GM23338 (cell line): Measurements from ENCODE around the gene OSBPL10. TPM values are rescaled to one million over a fixed set of nuclear protein-coding genes. Genes with fewer than 3 reads are reported as not detected.

Experiments
- ATAC-seq: fragments of 200-7000 bp; cut with Tn5 transposase; 3 replicates; pipeline ENCODE4 v1.9.1; 2020
- DNase-seq: peaks from one replicate; pipeline ENCODE4 v3.0.0-alpha.2; 2015; ENCODE audit warnings: low spot score
- H2AFZ ChIP-seq: fragments of 200-600 bp; sonication (generic); 2 replicates; pipeline ENCODE4 v1.8.0; 2016; ENCODE audit warnings: antibody characterized with exemption, mild to moderate bottlenecking, moderate library complexity
- H3F3A ChIP-seq: fragments of 200-600 bp; sonication (generic); replicated peaks from 2 replicates; pipeline ENCODE4 v1.8.0; 2017; ENCODE audit warnings: antibody characterized with exemption, mixed run types, low read depth
- H3K27ac ChIP-seq: fragments of 200-600 bp; sonication (generic); 2 replicates; pipeline ENCODE4 v1.6.1; 2016; ENCODE audit warnings: low read depth
- H3K27me3 ChIP-seq: fragments of 200-600 bp; sonication (generic); 2 replicates; pipeline ENCODE4 v1.8.0; 2016; ENCODE audit warnings: mild to moderate bottlenecking, mixed run types, moderate library complexity; ENCODE audit not compliant: insufficient read depth
- H3K36me3 ChIP-seq: fragments of 200-600 bp; sonication (generic); 2 replicates; pipeline ENCODE4 v1.8.0; 2016; ENCODE audit warnings: mild to moderate bottlenecking; ENCODE audit not compliant: insufficient read depth
- H3K4me1 ChIP-seq: fragments of 200-600 bp; sonication (generic); 2 replicates; pipeline ENCODE4 v1.8.0; 2016; ENCODE audit warnings: mild to moderate bottlenecking, moderate library complexity; ENCODE audit not compliant: insufficient read depth
- H3K4me2 ChIP-seq: fragments of 200-600 bp; sonication (generic); 2 replicates; pipeline ENCODE4 v1.7.1; 2017; ENCODE audit warnings: mixed run types
- H3K4me3 ChIP-seq: fragments of 200-600 bp; sonication (generic); 2 replicates; pipeline ENCODE4 v1.6.1; 2016; ENCODE audit warnings: mixed run types
- H3K79me2 ChIP-seq: fragments of 200-600 bp; sonication (generic); replicated peaks from 2 replicates; pipeline ENCODE4 v1.8.0; 2017; ENCODE audit warnings: mild to moderate bottlenecking; ENCODE audit not compliant: insufficient read depth
- H3K9me2 ChIP-seq: fragments of 200-600 bp; sonication (generic); 2 replicates; pipeline ENCODE4 v1.8.0; 2017; ENCODE audit not compliant: insufficient read depth
- H4K20me1 ChIP-seq: fragments of 200-600 bp; sonication (generic); replicated peaks from 2 replicates; pipeline ENCODE4 v1.8.0; 2017; ENCODE audit warnings: mild to moderate bottlenecking; ENCODE audit not compliant: insufficient read depth
- H3K27ac Mint-ChIP-seq: 2 replicates; pipeline ENCODE4 v1.8.0; 2020; ENCODE audit warnings: inconsistent platforms, mild to moderate bottlenecking, moderate library complexity, mixed read lengths
- H3K27me3 Mint-ChIP-seq: 3 replicates; pipeline ENCODE4 v1.8.0; 2022; ENCODE audit warnings: low read depth, mild to moderate bottlenecking, moderate library complexity, mixed read lengths, inconsistent platforms; ENCODE audit not compliant: insufficient read depth, poor library complexity
- H3K36me3 Mint-ChIP-seq: 3 replicates; pipeline ENCODE4 v1.8.0; 2021; ENCODE audit warnings: low read depth, mild to moderate bottlenecking, inconsistent platforms, moderate library complexity, mixed read lengths
- H3K4me1 Mint-ChIP-seq: 3 replicates; pipeline ENCODE4 v1.8.0; 2020; ENCODE audit warnings: mild to moderate bottlenecking, inconsistent platforms, mixed read lengths
- H3K4me3 Mint-ChIP-seq: 3 replicates; pipeline ENCODE4 v1.8.0; 2021; ENCODE audit warnings: moderate library complexity, mild to moderate bottlenecking, inconsistent platforms, mixed read lengths
- H3K9me3 Mint-ChIP-seq: 3 replicates; pipeline ENCODE4 v1.8.0; 2020; ENCODE audit warnings: moderate library complexity, mild to moderate bottlenecking, inconsistent platforms, mixed read lengths
- CREB1 ChIP-seq: fragments of 250-450 bp; sonication (Bioruptor Pico); IDR thresholded peaks from 2 replicates; pipeline ENCODE4 v1.5.0; 2020; ENCODE audit warnings: low read depth, mild to moderate bottlenecking, moderate library complexity
- CTCF ChIP-seq, 2 experiments: fragments of 200-600 bp in 1 of 2; sonication (generic) in 1 of 2; conservative IDR thresholded peaks; 2 replicates each; pipeline versions ENCODE4 v1.5.1 to v1.6.1; 2016 to 2017; ENCODE audit warnings: antibody characterized with exemption in 2 of 2, low read depth in 2 of 2, mild to moderate bottlenecking in 2 of 2, moderate library complexity in 1 of 2
- ETS1 ChIP-seq: IDR thresholded peaks from 2 replicates; pipeline ENCODE4 v1.6.1; 2016; ENCODE audit warnings: antibody characterized with exemption
- EZH2 ChIP-seq: fragments of 200-600 bp; sonication (generic); IDR thresholded peaks from one replicate; pipeline ENCODE4 v1.8.0; 2017; ENCODE audit warnings: antibody characterized with exemption, mild to moderate bottlenecking, low read depth; ENCODE audit not compliant: unreplicated experiment
- EZH2phosphoT487 ChIP-seq: fragments of 200-600 bp; sonication (generic); IDR thresholded peaks from one replicate; pipeline ENCODE4 v1.8.1; 2018; ENCODE audit warnings: antibody characterized with exemption; ENCODE audit not compliant: unreplicated experiment
- JUNB ChIP-seq: IDR thresholded peaks from one replicate; pipeline ENCODE4 v1.6.1; 2016; ENCODE audit warnings: antibody characterized with exemption; ENCODE audit not compliant: unreplicated experiment
- NANOG ChIP-seq: IDR thresholded peaks from 2 replicates; pipeline ENCODE4 v1.6.1; 2016; ENCODE audit warnings: antibody characterized with exemption, borderline replicate concordance
- POLR2AphosphoS5 ChIP-seq: IDR thresholded peaks from 2 replicates; pipeline ENCODE4 v1.6.1; 2016; ENCODE audit warnings: antibody characterized with exemption, low read depth
- REST ChIP-seq: IDR thresholded peaks from one replicate; pipeline ENCODE4 v1.6.1; 2018; ENCODE audit warnings: antibody characterized with exemption; ENCODE audit not compliant: unreplicated experiment
- STAT1 ChIP-seq: IDR thresholded peaks from one replicate; pipeline ENCODE4 v1.6.1; 2016; ENCODE audit warnings: antibody characterized with exemption; ENCODE audit not compliant: unreplicated experiment
- ZNF114 ChIP-seq: fragments of 250-450 bp; sonication (Bioruptor Pico); IDR thresholded peaks from 2 replicates; pipeline ENCODE4 v1.5.0; 2020; ENCODE audit warnings: mild to moderate bottlenecking, moderate library complexity
- ZNF331 ChIP-seq: fragments of 250-450 bp; sonication (Bioruptor Pico); IDR thresholded peaks from 2 replicates; pipeline ENCODE4 v1.5.0; 2020; ENCODE audit warnings: low read depth, mild to moderate bottlenecking, moderate library complexity
- ZNF462 ChIP-seq: fragments of 250-450 bp; sonication (Bioruptor Pico); IDR thresholded peaks from 2 replicates; pipeline ENCODE4 v1.5.0; 2020; ENCODE audit warnings: mild to moderate bottlenecking, moderate library complexity
- polyA plus RNA-seq: library from polyadenylated mRNA; unstranded; fragments of >200 nt; fragmentation: Nextera tagmentation; extraction: Ambion mirVana; gene quantifications from 2 replicates; pipeline ENCODE4 v1.2.1, GENCODE V29; 2016
- total RNA-seq: library from RNA; depleted of rRNA; stranded (reverse); fragments of >200 nt; shearing (Covaris generic); gene quantifications from 2 replicates; pipeline ENCODE4 v1.2.3, GENCODE V29; 2014

Gene OSBPL10
- total and polyA plus RNA-seq, 2 experiments from 2014 or later: 23.8 to 149 TPM

- TF ChIP-seq CTCF (conservative IDR thresholded peaks at IDR 0.05; ENCODE audit: low read depth in 2 of 2) (no peak), NANOG (no peak), CREB1 (CRISPR knock-in tag) (no peak), POLR2AphosphoS5 (no peak), EZH2 (no peak), REST (no peak), ZNF114 (CRISPR knock-in tag) (no peak), ZNF331 (CRISPR knock-in tag) (no peak), STAT1 (no peak), ETS1 (no peak), EZH2phosphoT487 (no peak), ZNF462 (CRISPR knock-in tag) (no peak), JUNB (no peak)
- Mint-ChIP-seq H3K9me3 (no peaks in the 10 kb centered on the region), H3K27ac (no peak overlapping the region), H3K27me3 (no peaks in the 10 kb centered on the region), H3K4me1 (peaks cover 16% of the 10 kb centered on the region), H3K4me3 (no peak overlapping the region), H3K36me3 (peaks cover 50% of the 10 kb centered on the region)
- no peak overlapping the region for H3K4me2 ChIP-seq
- ATAC-seq (no peak), DNase-seq (no peak)
- H3K27me3 ChIP-seq: no peaks in the 10 kb centered on the region
- H2AFZ ChIP-seq: no peak overlapping the region
- H3F3A ChIP-seq: no peaks in the 10 kb centered on the region
- H4K20me1 ChIP-seq: peaks cover 4% of the 10 kb centered on the region; the same call in 1 of the 2 replicates
- no peak overlapping the region for H3K4me3 ChIP-seq
- H3K9me2 ChIP-seq: no peaks in the 10 kb centered on the region
- H3K27ac ChIP-seq: no peak overlapping the region
- H3K36me3 ChIP-seq: no peaks in the 10 kb centered on the region
- H3K4me1 ChIP-seq: no peaks in the 10 kb centered on the region
- peaks cover 2% of the 10 kb centered on the region; the same call in 1 of the 2 replicates for H3K79me2 ChIP-seq
These were observed 310.9 kb downstream of the OSBPL10 start for GRCh38 chr3:31670136-31670535.
